CD4-positive, alpha-beta T cell treated with Interleukin-6 for 4 hours (primary cell): ENCODE results near the gene KIF16B.

Source experiments
- DNase-seq: peaks from one replicate; pipeline ENCODE4 v3.0.0-alpha.2; 2020; ENCODE audit warnings: mixed read lengths

Gene KIF16B

DNA sequence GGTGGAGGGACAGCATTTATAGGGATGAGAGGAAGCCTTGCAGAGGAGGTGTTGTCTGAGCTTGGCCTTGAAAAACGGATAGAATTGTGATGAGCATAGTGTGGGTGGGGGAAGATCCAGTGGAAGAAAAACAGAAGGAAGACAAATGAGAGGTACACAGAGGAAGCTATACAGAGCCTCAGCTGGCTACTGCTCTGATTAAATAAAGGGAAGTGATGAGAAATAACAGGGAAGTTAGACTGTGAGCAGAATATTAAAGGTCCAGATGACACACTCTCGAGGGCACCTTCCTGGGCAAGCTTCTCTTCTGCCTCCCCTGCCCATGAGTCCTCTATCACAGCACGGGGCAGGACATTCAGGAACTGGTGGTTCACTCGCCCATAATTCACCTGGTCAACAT lies 182.3 kb downstream of the KIF16B start:
- DNase-seq, result no peak

DNA sequence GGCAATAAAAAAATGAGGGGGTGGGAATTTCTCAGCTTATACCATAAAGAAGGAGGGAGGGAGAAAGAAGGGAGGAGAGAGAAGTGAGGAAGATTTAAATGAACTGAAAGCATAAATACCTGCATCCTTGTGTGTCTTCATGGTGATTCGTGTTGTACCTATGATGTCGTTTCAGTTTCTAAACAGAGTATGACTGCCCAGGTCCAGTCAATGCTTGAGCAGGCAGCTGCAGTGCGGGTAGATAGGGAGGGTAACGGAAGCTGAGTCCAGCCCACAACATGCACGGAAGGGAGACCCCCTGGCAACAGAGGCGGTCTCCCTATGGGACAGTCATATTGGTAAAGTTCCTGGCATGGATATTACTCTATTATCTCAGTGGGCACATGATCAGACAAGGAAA lies 184.5 kb downstream of the KIF16B start:
- no peak for DNase-seq

DNA sequence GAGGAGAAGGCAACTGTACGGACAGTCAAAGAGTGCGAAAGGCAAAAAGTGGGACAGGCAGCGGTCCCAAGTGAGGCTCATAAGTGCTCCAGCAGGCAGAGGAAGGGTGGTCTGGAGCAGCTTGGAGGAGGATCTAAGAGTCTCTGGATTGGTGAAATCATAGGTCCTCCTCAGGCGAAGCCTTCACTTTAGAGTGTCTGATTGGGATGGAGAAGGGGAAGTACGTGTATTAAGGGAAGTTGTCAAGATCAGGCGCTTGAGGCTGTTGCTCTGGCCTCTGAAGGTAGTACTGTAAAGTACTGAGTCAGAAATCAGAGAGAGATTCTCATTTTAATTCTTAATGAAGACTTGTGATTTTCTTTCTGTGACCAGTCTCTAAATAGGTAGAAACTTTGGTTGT lies 185.6 kb downstream of the KIF16B start:
- DNase-seq, result no peak

DNA sequence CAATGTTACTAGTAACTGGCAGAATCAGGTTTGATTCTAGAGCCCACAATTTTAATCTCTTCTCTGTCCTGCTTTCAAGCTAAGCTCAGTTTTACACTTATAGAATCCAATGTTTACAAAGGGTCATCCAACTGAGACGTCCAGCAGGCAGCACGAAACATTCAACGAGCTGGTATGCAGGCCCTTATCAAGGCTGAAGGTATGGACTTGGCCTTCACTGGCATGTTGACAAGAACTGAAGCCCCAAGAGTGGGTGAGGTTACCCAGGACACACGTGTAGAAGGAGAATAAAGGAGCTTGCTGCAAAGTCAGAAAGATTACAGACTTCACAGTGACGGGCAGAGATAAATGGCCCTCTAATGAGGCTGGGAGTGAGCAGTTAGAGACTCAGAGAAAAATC lies 187.4 kb downstream of the KIF16B start:
- DNase-seq, result no peak

DNA sequence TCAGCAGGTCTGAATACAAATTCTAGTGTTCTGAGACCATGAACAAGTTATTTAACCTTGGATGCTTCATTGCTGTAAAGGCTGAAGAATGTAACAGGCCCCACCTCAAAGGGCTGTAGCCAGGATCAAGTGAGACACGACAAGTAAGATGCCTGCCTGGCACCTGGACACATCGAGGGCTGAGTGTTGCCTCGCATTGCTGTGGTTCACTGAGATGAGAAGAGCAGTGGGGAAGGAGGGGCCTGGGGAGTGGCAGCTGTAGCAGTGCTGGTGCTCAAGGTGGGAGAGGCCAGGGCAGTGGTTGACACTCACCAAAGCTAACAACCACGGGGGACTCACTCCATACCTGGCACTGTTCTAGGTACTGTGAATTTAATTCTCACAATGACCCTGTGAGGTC lies 187.8 kb downstream of the KIF16B start:
- DNase-seq, result no peak

DNA sequence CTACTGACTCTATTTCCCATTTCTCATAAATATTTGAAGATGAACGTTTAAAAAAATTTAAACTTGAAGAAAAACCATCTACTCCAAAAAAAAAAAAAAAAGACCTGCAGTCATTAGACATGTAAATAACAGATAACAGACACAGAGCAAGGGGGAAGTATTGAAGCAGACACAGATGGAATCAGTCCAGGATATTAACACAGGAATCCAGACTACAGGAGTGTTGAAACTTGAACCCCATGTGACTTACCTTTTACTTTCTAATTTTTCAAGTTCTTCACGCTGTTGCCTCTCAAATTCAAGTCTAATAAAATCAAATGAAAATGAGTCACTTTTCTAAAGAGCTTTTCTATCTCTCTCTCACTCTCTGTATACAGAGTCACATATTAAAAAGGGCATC lies 191.8 kb downstream of the KIF16B start:
- no peak for DNase-seq

DNA sequence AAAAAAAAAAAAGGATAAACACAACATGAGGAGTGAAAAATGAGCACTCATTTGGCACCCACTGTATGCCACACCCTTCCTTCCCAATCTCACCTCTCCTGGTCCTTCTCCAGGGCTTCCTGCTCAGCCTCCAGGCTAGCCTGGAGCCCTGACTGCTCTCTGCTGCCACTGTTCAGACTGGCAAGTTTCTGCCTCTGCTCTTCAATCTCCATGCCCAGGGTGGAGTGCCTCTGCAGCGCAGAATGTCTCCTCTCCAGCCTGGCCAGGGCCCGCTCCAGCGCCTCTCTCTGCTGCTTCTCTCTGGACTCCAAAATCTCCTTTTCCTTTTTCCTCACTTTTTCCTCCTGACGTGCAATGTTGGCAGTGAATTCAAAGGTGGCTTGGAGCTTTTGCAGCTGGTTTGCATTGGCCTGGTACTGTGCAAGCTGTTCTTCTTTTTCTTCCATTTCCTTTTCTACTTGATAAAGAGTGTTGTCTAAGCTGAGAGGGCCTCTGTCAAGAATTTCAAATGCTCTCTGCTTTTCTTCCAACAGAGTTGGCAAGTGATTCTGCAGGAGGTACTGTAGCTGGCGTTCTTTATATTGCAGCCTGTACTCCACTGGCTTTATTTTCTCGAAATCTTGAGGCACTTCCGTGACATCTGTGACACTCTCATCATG lies 194.4 kb downstream of the KIF16B start:
- no peak for DNase-seq

DNA sequence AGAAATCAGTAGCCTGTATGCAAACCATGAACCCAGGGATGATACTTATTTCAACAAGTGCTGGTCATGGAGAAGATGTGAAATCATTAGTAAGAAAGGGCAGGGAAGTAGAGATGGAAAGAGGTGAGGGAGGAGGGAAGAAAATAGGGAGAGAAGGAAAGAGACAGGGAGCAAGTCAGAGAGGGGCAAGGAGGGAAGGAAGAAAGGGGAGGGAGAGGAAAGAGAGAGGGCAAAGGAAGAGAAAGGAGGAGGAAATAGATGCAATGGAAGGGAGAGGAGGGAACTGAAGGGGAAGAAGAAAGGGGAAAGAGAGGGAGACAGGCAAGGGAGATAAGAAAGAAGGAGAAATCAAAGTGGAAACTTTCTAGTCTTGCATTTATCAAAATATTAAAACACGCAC lies 195.1 kb downstream of the KIF16B start:
- DNase-seq, result no peak

DNA sequence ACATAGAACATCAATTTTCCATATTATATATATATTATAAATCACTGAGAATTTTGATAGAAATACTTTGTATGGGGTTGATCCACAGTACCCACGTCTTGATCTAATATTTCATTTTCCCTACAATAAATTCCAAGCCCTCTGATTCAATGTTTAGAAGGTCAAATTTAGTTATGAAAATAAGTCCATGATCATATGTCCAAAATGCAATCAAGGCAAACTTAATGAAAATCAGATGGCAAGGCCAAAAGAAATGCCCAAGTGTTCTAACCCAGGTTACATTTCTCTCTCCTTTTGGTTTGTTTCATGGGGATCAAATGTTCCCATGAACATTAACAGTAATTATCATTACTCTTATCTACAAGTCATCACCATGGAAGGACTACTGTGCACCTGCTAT lies 203.8 kb downstream of the KIF16B start:
- no peak for DNase-seq

DNA sequence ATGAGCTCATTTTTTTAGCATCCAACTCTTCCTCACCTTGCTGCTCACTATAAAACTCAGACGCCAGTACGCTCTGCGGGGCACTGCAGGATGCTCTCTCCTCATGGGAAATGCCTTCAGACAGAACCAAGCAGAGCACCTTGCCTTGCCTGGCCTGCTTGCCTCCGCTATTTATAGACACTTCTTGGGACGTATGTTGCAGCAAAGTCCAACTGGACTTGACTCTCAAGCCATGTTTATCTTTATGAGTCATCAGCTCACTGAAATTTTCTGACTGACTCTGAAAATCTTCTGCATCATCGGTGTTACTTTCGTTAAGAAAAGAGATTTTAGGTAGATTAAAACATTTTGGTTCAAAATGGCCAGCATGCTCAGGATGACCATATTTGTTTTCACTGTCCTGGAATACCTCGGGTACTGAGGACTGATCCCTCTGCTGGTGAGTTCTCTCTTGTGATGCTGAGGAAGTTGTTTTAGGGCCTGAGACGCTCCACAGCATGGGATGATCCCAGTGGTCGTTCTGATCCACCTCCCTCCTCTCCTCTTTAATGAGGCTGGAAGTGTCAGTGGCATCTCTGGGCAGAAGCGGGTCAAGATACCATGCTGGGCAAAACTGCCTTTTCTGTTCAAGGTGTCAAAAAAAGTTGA lies 204.5 kb downstream of the KIF16B start:
- DNase-seq, result no peak

DNA sequence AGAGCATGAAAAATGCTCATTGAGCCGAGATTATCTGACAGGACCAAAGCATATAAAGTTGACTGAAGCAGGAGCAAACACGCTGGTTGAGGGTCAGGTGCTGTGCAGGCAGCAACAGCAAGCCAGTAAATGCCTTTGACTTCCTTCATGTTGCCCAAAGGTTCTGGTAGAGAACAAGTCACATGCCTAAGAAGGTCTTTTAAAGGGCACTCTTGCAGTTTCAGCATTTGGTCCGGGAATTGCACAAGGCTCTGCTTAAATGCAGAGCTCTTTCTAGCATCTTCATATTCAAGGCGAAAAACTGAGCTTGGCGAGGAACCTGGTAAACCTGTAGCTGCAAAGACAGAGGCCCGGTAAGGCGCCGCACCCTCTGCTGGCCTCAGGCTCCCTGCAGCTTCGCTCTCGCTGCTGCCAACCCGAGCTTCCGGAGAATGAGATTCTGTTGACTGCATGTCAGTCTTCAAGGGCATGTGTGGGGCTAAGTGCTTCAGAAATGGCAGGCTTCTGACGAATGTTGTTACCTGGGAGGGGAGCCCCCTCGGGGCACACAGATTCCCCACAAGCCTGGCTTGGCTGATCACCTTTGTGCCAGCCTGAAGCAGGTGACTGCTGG lies 205.2 kb downstream of the KIF16B start:
- DNase-seq, result no peak

DNA sequence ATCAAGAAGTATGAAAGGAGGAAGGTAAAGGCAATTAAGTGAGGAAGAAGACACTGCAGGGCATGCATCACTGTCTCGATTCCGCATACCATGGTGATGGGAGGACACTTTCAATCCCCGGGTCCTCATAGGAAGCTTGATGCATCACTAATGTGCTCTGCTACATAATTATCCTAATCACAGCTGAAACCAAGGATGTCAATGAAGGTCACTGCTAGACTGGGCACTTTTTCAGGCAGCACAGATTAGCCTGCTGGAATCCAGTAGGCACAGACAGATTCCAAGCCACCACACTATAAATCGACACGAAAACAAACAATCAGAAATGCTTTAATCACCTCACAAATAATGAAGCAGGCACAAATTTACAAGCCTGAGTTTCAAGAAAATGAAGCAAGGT lies 206.7 kb downstream of the KIF16B start:
- no peak for DNase-seq

DNA sequence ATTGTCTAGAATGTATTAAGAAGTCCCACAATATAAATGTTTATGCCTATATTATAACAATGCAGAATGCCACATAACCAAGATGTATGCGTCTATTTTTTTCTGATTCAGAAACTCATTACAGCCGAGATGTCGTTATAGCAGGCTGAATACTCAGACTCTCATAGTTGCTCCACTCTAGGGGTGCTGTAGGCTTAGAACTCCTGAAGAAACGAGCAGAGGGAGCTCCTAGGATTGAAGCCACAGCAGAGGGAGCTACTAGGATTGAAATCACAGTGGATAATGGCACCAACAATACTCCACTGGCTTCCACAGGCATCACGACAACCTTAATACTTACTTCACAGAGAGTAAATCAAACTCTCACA lies 208.9 kb downstream of the KIF16B start:
- no peak for DNase-seq

DNA sequence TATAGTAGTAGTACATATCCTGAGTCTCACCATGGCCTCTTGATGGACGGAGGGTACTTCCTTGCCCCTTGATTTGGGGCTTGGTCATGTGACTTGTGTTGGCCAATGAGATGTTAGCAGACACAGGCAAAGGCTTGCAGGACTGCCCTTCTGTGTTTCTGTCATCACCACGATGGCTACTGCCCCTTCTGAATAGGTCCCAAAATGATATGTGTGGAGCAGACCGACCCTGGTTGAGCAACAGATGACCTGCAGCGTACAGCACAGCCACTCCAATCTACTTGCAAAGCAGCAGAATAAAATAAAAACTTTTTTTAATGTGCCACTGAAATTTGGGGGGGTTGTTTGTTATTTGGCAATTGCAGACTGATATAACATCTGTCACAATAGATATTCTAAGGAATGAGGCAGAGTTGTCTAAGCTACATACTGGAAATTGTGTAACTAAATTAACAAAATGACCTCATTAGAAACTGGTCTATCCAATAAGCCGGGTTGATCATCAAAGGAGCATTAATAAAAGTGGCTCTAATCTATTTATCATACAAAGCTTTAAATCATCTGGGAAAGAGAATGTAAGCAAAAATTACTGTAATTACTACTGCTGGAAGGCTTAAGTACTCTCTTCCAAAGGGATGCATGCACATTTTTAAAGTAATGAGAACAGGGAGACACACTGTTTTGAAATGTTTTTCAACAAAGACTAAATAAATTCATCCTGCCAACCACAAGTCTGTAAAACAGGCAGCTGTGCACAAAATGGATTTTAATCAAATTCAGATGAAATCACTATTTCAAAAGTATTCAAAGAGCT lies 209.5 kb downstream of the KIF16B start:
- DNase-seq, result no peak

DNA sequence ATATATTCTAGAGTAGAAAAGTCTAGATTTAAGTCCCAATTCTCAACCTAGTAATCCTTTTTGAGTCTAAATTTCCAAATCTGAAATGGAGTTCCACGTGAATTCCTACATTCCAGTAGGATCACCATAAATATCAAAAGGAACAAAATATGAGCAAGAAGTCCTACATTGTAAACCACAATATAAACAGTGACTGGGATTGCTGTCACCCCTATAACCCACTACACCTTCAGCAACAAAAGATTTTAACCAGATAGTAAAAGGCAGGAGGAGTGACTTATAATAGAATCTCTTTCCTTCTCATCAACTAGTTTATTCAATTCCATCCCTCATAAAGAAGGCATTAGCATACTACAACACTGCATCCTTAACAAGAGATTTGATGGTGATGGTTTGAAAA lies 210.6 kb downstream of the KIF16B start:
- no peak for DNase-seq

DNA sequence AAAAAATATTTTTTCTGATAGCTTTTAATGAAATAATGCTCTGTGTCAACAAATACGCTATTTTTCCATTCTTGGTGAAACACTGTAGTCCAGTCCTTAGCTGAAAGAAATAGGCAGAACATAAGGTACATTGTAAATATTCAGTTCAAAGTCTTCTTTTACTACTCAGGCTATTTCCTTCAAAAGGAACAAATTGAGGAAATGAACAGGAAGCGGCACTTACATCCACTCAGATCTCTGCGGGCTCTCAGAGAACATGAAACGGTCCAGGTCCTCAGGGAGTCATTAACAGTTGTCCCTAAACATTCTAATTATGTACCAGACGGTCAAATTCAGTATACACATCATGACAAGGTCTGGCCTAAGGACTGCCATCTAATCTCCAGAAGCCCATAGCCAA lies 212.6 kb downstream of the KIF16B start:
- DNase-seq, result no peak

DNA sequence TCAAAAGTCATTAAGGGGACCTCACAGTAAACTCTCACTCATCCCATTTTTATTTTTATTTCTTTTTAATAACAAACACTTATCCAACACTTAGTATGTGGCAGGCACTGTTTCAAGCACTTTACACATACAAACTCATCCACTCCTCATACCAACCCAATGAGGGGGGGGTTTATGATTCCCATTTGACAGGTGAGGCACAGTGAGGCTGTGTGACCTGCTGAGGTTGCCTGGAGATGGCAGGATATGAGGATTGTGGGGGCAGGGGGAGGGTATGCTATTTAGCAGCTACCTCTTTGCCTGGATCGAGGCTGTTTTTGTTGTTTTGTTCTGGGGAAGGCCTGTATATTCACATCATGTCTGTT lies 219.8 kb downstream of the KIF16B start:
- no peak for DNase-seq

DNA sequence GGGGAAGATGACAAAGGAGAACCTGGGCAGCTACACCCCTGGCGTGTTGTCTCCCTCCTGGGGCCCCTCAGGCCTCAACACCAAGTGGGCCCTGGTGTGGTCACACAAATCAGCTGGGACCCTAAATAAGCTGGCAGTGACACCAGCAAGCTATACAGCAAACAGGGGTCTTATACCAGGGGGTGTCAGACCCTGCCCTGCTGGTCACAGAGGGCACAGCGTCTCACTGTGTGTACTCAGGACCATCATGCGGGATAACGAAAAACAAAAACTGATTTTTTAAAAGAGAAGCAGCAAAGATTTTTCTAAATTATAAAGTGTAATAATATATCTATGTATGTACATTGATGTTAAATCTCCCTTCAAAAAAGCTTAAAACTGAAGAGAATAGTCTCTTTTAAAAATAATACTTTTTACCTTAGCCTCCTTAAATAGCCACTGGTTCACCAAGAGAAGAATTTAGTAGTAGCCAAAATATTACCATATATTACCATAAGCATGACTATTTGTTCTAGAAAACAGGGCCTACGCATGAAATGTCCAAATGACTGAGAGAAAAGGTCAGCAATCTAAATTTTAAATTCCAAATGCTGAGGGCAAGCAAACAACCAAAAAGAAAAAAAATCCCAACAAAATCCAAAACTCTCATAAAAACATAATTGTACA lies 220.4 kb downstream of the KIF16B start:
- DNase-seq, result no peak

DNA sequence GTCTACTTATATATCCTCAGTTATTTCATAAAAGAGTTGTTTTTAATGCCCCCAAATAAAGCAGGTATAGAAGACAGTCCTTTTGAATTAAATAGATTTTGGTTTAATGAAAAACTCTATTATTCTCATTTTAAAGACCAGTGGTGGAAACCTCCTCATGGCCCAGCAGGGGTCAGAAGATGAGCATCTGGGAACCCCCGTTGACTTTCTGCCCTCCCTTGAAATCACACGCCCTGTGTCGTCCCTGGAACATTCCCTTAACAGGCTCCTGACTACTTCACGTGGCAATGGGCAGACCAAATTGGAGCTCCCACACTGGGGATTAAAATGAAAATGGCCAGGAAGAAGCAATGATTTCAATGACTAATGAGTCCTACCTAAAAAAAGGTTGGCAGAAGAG lies 220.9 kb downstream of the KIF16B start:
- DNase-seq, result no peak

DNA sequence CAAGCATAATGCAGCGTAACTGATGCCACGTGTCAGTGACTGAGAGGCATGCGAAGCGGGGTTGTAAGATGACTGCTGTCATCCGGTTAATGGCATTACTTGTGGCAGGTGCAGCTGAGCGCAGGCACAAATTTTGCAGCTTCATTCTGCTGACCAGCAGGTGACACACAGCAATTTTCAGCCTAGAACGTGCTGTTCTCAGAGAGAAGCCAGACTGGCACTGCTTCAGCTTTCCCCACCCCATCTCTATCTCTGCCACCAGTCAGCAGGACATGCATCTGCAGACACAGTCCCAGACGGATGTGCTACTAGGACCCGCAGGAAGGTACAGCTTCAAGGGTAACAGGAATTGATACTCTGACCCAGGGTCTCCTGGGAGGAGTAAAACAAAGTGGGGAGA lies 221.8 kb downstream of the KIF16B start:
- DNase-seq, result no peak

DNA sequence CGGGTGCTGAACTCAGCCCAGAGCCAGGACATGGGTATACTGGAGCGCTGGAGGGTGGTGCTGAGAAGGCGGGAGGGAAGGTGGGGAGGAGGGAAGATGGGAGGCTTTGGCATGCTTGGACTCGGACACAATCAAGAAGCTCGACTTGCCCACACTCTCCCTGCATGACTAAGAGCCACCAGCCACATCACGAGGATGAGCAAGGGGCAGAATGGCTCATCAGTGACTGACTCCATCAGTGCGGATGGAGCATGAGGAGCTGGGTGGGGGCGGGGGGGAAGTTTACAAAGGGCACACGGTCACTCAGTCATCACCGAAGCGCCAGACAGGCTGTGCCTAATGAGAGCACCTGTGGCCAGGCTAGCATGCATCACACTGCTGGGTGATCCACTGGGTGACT lies 222.8 kb downstream of the KIF16B start:
- DNase-seq, result no peak

DNA sequence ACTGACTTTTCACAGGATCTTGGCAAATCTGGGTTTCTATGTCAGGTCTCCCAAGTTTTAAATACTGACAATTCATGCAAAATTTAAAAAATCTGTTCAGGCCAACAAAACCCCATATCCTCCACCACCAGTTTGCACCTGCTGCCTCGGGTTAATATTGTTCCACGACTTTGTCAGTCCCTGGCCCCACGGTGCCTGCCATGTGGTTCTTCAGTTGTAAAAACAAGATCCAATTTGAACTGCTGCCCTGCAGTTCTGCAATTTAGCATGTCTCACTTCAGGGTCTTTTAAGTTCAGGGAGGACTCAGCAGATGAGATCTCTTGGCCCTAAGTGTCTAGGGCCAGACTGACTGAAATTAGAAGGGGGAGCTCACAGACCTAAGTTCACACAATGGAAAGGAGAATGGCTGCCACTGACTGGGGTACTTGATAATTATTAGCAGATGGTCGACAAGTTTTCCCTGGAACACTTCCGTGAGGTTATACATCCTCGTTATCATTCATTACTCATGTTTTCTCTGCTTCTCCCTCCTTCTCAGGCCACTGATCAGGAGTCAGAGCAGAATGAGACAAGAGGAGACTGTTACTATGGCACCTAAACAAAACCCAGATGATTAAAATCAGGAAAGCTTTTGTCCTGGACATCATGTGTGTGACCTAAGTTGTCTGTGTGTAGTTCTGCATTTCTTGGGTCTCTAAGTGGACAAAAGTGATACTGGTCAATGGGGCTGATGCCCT lies 223.6 kb downstream of the KIF16B start:
- no peak for DNase-seq

DNA sequence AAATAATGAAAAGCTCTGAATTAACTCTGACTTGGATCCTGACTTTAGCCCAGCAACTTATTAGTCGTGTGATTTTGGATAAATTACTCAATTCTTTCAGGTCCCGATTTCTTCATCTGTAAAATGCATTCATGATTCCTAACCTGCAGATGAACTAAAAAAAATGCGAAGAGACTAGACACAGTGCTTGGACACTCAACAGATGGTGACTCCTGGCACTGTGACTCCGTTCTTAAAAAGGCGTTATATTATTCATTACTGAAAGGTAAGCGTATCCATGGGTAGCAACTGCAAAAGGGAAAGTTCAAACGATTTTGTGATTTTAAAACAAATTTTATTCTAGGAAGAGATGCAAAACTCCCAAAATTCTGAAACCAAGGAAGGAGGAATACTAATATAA lies 226.3 kb downstream of the KIF16B start:
- DNase-seq, result no peak
